ENCODE results near the gene COMMD7. TPM values are rescaled to one million over a fixed set of nuclear protein-coding genes. Genes with fewer than 3 reads are reported as not detected.

COMMD7 gene
- total RNA-seq, 1 donor from 2014 or later: 72.3 TPM

DNA sequence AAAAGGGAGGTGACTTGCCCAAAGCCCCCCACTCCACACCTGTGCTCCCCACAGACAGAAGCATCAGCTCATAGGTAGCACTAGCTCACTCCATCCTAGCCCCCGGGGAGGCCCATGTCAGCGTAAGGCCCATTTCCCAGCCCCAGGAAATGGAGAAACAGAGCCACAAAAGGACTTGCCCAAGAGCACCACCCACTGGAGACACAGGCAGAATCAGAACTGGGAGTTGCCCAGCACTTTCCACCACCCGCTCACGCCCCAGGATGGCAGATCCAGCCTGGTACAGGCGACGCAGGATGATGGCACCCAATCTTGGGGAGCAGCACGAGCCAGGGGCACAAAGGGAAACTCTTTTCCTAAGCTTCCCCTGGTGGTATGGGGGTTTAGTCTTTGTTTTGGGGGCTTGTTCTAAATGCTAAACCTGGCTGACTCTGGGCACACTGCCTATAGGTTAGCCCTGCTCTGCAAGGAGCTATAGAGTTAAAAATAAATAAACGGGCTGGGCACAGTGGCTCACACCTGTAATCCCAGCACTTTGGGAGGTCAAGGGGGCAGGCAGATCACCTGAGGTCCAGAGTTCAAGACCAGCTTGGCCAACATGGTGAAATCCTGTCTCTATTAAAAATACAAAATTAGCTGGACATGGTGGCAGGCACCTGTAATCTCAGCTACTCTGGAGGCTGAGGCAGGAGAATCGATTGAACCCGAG, 81.3 kb downstream of the COMMD7 start:
- Mint-ChIP-seq H3K4me1 (ENCODE audit: unreplicated experiment) (peaks cover 17% of the 10 kb centered on the region), H3K27me3 (no peaks in the 10 kb centered on the region), H3K36me3 (no peaks in the 10 kb centered on the region), H3K9me3 (no peaks in the 10 kb centered on the region), H3K27ac (no peak overlapping the region), H3K4me3 (no peak overlapping the region)
- TF ChIP-seq CTCF (conservative IDR thresholded peaks at IDR 0.05): no peak
- DNase-seq (ENCODE audit: extremely low spot score, unreplicated experiment): no peak

- no peak for DNase-seq (ENCODE audit: extremely low spot score, unreplicated experiment)
- Mint-ChIP-seq H3K27me3 (no peaks in the 10 kb centered on the region), H3K27ac (no peak overlapping the region), H3K4me1 (ENCODE audit: unreplicated experiment) (peaks cover 15% of the 10 kb centered on the region), H3K36me3 (no peaks in the 10 kb centered on the region), H3K9me3 (peaks cover 7% of the 10 kb centered on the region), H3K4me3 (no peak overlapping the region)
- no peak for TF ChIP-seq CTCF (conservative IDR thresholded peaks at IDR 0.05)
Measured at GRCh38 chr20:32660661-32661060, 82.6 kb downstream of the COMMD7 start.

GRCh38 chr20:32656827-32657226, 86.4 kb downstream of the COMMD7 start:
- no peak for TF ChIP-seq CTCF (conservative IDR thresholded peaks at IDR 0.05)
- peaks cover 7% of the 10 kb centered on the region for H3K27me3 Mint-ChIP-seq
- H3K4me1 Mint-ChIP-seq (ENCODE audit: unreplicated experiment): peaks cover 9% of the 10 kb centered on the region
- H3K9me3 Mint-ChIP-seq: peaks cover 11% of the 10 kb centered on the region
- no peak overlapping the region for H3K4me3 Mint-ChIP-seq
- H3K27ac Mint-ChIP-seq: no peak overlapping the region
- H3K36me3 Mint-ChIP-seq: no peaks in the 10 kb centered on the region
- no peak for DNase-seq (ENCODE audit: extremely low spot score, unreplicated experiment)

DNA sequence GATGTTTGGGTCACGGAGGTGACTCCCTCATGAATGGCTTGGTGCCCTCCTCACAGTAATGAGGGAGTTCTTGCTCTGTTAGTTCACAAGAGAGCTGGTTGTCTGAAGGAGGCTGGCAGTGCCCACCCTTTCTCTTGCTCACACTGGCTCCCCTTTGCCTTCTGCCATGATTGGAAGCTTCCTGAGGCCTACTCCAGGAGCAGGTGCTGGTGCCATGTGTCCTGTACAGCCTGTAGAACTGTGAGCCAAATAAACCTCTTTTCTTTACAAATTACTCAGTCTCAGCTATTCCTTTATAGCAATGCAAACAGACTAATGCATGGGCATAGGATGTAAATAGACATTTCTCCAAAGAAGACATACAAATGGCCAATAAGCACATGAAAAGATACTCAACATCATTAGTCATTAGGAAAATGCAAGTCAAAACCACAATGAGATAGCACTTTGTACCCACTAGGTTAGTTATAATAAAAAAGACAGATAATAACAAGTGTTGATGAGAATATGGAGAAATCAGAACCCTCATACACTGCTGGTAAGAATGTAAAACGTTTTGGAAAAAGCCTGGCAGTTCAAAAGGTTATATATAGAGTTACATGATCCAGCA, 87.3 kb downstream of the COMMD7 start:
- peaks cover 12% of the 10 kb centered on the region for H3K27me3 Mint-ChIP-seq
- H3K36me3 Mint-ChIP-seq: no peaks in the 10 kb centered on the region
- H3K9me3 Mint-ChIP-seq: peaks cover 11% of the 10 kb centered on the region
- no peak overlapping the region for H3K4me3 Mint-ChIP-seq
- no peak overlapping the region for H3K27ac Mint-ChIP-seq
- TF ChIP-seq CTCF (conservative IDR thresholded peaks at IDR 0.05): no peak
- DNase-seq (ENCODE audit: extremely low spot score, unreplicated experiment): no peak
- peaks cover 12% of the 10 kb centered on the region for H3K4me1 Mint-ChIP-seq (ENCODE audit: unreplicated experiment)

GRCh38 chr20:32652739-32653526, 90.3 kb downstream of the COMMD7 start:
- peaks cover 12% of the 10 kb centered on the region for H3K4me1 Mint-ChIP-seq (ENCODE audit: unreplicated experiment)
- H3K9me3 Mint-ChIP-seq: peaks cover 11% of the 10 kb centered on the region
- DNase-seq (ENCODE audit: extremely low spot score, unreplicated experiment): peak; percentile 97
- peak; percentile 100 for TF ChIP-seq CTCF (conservative IDR thresholded peaks at IDR 0.05)
- H3K27me3 Mint-ChIP-seq: peaks cover 14% of the 10 kb centered on the region
- H3K36me3 Mint-ChIP-seq: no peaks in the 10 kb centered on the region
- no peak overlapping the region for H3K27ac Mint-ChIP-seq
- H3K4me3 Mint-ChIP-seq: no peak overlapping the region

Other genes starting within 250 kb of the COMMD7 start
- 27.7 and 44.5 TPM in 2 replicates for gene NOL4L, start 158.1 kb downstream of the COMMD7 start, total RNA-seq (ENCODE audit: low replicate concordance)
- 0.07 and 0.10 TPM in 2 replicates for gene C20orf203, start 69.5 kb downstream of the COMMD7 start, total RNA-seq (ENCODE audit: low replicate concordance)
- 18.2 and 19.7 TPM in 2 replicates for gene DNMT3B, start 18.9 kb upstream of the COMMD7 start, total RNA-seq (ENCODE audit: low replicate concordance)
- gene MAPRE1, start 76.5 kb upstream of the COMMD7 start, total RNA-seq (ENCODE audit: low replicate concordance): 144 and 189 TPM in 2 replicates
- 0.07 and 0.97 TPM in 2 replicates for gene EFCAB8, start 115.5 kb upstream of the COMMD7 start, total RNA-seq (ENCODE audit: low replicate concordance)

Measured in type B pancreatic cell (in vitro differentiated cells).